RPMI7951 (cell line): ENCODE data around the gene RNF207. TPM values are rescaled to one million over a fixed set of nuclear protein-coding genes. Genes with fewer than 3 reads are reported as not detected.

Experiments used
- DNase-seq: peaks from one replicate; pipeline ENCODE4 v3.0.0-alpha.2; 2012; ENCODE audit warnings: low read depth
- total RNA-seq: library from RNA; depleted of rRNA; stranded (reverse); fragments of >200 nt; shearing (Covaris generic); gene quantifications from 2 replicates; pipeline ENCODE4 v1.2.3, GENCODE V29; 2014

RNF207 gene
- total RNA-seq, 1 experiment from 2014 or later: 4.9 TPM

DNA sequence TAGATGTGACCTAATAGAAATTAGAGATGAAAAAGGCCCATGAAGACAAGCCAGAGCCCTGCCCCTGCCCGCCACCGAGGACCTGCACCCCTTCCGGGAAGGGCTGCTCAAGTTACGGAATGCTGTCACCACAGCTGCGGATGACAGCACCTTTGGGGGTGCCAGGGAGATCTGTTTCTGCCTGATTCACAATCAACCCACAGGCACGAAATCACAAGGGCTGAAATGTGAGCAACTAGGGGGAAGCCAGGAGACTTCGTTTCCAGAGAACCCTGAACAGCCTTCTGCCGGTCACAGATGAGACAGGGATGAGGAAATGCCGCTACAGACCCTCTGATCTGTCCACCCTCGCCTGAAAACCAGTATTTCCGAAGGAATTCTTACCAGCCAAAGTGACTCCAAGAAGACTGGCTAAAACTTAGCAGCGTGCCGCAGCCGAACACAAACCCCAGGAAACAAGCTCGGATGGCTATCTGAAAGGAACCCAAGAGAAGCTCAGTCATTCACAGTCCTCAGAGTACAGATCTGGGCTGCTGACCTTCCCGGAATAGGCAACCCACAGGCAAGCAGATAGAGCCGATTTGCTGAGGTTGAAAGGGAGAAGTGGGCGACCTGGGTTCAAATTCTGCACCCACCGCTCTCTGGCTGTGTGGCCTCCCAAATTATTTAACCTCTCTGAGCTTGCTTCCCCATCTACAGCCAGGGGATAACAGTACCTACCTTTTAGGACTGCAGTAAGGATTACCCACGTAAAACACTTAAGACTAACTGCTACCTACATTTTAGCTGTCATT lies 28.8 kb downstream of the RNF207 start:
- DNase-seq: peak; percentile 55

DNA sequence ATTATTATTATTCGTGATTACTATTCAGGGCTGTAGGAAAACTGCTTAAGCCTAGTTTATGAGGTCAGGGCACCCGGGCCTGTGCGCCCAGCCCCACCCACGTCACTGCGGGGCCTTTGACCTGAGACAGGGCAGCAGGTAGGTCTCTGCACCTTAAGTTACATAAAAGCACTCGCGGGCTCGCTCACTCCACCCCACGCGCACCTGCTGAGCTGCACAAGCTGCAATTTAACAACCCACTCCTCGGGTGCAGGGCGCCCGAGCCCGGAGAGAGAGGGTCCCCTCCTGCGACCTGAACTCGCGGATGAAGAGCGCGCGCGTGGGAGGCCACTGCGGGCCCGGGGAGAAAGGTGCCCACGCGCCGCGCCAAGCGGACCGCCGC lies 29.4 kb downstream of the RNF207 start:
- DNase-seq: no peak

DNA sequence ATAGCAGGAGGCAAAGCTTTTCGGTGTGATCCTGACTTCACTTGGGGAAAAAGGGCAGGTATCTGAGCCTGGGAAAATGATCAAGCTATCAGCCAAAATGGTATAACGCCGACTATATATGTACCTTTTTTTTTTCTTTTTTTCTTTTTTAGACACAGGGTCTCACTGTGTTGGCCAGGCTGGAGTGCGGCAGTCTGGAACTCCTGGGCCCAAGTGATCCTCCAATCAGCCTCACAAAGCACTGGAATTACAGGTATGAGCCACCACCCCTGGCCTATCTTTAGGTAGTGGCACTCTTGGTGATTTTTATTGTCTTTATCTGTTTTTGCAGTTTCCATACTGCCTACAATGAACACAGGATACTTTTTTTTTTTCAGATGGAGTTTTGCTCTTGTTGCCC lies 31.2 kb downstream of the RNF207 start:
- no peak for DNase-seq

- DNase-seq: no peak
These were observed 33.4 kb downstream of the RNF207 start for GRCh38 chr1:6239213-6239752.

GRCh38 chr1:6239950-6240768 lies 34.2 kb downstream of the RNF207 start:
- DNase-seq: peak; percentile 71

DNA sequence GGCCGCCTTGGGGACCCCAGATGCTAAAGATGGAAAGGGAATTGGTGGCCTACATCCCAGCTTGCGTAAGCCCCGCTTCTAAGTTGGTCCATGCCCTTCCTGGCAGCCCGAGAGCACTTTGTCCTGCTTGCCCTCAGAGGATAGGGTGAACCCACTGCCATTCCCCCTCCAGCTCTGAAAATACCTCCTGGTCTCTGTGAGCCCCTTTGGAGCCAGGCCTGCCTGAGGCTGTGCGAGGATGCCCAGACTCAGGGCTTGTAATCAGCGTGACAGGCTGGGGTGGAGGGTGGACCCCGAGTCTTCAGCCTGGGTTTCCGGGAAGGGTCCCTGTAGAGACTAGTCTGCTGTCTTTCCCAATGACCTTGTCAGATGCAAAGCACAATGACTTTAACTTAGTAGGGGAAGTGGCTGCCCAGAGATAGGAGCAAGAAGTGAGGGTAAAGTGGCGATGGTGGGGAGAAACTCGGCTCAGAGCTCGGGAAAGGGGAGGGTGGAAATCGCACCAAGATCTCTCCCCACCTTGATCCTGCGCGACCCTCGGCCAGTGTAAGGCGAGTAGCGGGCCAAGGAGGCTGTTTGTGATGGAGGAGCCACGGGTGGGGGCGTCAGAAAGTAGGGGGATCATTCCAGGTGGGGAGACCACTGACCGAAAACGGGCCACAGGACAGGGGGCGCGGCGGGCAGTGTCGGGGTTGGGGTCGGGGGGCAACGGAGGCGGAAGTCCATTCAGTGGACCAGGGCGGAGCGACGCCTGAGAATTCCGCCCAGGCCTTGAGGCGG lies 35.4 kb downstream of the RNF207 start:
- no peak for DNase-seq

DNA sequence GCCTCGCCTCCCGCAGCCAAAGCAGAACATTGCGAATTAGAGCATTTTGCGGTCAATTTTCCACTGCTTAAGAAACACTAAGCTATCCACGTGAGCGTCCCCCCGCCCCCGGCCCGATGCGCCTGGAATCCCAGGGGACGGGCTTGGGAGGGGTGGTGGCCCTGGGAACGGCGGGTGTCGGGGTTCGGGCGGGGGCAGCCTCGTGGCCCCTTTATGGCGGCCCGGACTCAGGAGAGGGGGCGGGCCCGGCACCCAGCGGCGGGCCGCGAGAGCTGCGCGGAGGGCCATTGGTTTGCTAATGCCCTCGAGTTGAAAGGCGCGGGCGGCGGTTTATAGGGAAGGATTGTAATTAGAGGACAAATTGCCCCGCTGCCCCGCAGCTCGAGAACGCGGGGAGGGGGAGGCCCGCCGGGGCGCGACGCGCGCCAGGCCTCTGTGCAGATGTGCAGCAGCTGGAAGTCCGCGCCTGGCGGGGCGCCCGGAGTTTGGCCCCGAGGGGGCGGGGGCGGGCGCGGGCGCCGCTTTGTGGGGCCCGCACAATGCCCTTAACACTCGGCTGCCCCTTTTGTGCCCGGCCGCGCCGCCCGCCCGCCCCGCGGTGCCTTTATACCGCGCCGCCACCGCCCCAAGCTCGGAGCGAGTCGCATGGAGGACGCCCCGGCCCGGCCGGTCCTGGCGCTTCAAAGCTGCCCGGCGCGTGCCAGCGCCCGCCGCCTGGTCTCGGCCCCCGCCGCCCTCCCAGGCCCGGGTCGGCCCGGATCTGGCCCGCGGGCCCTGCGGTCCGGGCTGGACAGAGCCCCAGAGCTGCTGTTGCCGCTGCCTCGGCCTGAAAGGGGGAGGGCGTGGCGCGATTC lies 36.2 kb downstream of the RNF207 start:
- DNase-seq: no peak

DNA sequence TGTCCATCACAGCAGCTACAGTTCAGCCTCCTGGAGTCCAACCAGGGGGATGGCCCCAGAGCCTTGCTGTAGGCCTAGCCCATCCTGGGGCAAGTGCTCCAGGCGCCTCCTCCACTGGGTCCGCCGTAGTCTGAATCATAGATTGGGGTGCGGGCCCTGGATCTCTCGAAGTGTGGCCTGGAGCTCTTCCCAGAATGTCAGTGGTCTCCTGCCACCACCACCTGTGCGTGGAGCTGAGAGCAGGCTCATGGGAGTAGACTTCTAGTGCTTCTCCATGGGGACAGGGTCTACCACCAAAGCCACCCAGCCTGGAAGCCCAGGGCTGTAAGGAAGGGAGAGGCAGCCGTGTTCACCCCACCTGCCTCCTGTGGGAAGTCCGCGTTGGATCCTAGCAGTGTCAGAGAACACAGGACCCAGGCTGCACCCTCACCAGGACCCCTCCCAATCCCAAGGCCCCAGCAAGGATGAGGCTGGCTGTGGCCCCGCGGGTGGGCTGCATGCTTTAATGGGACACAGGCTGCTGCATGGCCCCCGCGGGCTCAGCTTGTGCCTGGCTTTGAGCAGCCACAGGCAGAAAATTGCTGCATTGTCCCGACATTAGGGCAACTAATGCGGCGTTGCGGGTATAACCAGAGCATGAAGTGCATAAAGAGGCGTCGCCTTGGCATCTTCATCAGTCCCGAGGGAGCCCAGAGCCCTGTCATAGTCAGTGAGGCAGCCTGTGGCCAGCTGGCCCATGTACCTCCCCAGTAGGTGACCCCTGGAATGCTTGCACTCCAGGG lies 37.3 kb downstream of the RNF207 start:
- no peak for DNase-seq

DNA sequence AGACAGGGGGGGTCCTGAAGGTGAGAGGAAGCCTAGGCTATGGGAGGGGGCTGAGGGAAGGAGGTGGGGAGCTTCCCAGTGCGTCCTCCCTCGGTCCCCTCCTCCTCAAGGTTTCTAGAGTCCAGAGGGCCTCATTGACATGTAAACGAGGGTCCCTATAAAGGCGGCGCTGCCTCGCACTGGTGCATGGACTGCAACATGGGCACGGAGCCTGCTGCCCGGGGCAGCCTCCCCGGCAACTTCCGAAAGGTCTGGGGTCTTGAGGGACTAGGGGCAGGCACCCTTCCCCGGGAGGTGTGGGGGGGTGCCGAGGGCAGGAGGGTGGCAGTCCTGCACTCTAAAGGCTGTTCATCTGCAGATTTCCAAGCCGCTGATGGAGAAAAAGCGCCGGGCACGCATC lies 38.1 kb downstream of the RNF207 start, which contains the start of gene HES3:
HES3 (plus strand) TSS at position 187 of the 400 bp plus-strand sequence; CDS start at position 374, 187 bp downstream.
- DNase-seq: no peak

DNA sequence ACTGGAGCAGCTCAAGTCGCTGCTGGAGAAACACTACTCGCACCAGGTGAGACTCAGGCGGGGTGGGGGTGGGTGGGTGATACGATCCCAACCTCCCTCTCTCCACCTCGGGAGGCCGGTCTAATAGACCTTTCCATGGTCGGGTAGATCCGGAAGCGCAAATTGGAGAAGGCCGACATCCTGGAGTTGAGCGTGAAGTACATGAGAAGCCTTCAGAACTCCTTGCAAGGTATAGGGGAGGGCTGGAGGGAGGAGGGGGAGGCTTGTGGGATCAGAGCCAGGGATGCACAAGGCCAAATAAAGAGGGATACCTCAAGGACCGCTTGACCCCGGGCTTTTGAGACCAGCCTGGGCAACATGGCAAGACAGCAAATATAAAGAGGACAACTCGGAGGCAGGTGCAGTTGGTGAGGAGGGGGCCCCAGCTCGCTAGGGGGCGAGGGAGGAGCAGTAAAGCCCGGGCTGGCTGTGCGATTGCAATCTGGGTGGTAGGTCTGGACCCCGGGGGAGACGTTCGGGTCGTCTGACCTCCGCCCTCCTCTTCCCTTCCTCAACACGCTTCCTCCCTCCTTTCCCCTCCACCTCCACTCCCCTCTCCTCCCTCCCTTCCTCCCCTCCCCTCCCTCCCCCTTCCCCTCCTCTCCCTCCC lies 38.6 kb downstream of the RNF207 start:
- DNase-seq: no peak

GRCh38 chr1:6245086-6245868 lies 39.4 kb downstream of the RNF207 start:
- peak; percentile 73 for DNase-seq

GRCh38 chr1:6245869-6246496 lies 40.1 kb downstream of the RNF207 start:
- DNase-seq: no peak

- DNase-seq: peak; percentile 70
These were observed 40.9 kb downstream of the RNF207 start for GRCh38 chr1:6246497-6247467.

- no peak for DNase-seq
These were observed 41.7 kb downstream of the RNF207 start for GRCh38 chr1:6247651-6248050.

DNA sequence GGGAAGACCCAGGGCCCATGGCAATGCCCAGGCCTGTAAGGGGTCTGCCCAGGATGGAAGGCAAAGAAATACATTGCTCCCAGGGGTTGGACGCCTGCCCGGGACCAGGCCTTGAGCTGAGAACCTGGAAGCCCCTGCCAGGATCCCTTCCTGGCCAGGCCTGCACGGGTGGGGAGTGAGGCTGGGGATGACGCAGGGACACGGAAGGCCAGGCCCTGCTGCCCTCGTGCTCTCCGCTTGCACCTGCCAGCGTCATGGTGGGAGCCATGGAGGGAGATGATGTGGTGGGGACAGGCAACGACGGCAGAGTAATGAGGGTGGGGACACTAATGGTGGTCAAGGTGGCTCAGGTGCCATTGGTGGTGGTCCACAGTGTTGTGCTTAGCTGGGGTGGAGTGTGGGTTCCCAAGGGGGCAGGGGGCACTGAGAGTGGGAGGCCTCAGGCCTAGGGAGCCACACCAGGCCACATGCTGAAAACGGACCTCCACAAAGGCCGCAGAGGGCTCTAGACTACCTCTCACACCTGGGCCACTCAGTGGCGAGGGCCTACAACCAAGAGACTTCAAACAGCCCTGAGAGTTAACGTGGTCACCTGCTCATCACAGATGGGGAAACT lies 42.4 kb downstream of the RNF207 start:
- no peak for DNase-seq

- no peak for DNase-seq
These were observed 43.2 kb downstream of the RNF207 start for GRCh38 chr1:6248932-6249738.
